Transverse colon (tissue), 4 donors: ENCODE measurements around the gene KRTAP10-6. TPM values are rescaled to one million over a fixed set of nuclear protein-coding genes. Genes with fewer than 3 reads are reported as not detected.

ENCODE experiments used
- DNase-seq: peaks from one replicate; pipeline ENCODE4 v3.0.0-alpha.2; 2019
- H3K27ac ChIP-seq, 4 donors: fragments of 200-600 bp; sonication (generic); 2 replicates each; pipeline ENCODE4 v1.5.1; 2016 to 2018; ENCODE audit warnings: inconsistent platforms in 4 of 4
- H3K27me3 ChIP-seq: fragments of 200-600 bp; sonication (generic); 2 replicates; pipeline ENCODE4 v1.5.1; 2017; ENCODE audit warnings: inconsistent platforms
- H3K36me3 ChIP-seq, 4 donors: fragments of 200-600 bp; sonication (generic); 2 replicates each; pipeline ENCODE4 v1.5.1; 2017 to 2019; ENCODE audit warnings: inconsistent platforms in 4 of 4
- H3K4me1 ChIP-seq, 4 donors: fragments of 200-600 bp; sonication (generic); 2 replicates each; pipeline ENCODE4 v1.5.1; 2017 to 2020; ENCODE audit warnings: inconsistent platforms in 4 of 4
- H3K4me3 ChIP-seq, 4 donors: fragments of 200-600 bp; sonication (generic); 1 replicate in 1 of 4; 2 replicates in 3 of 4; pipeline versions ENCODE4 v1.5.1 to v1.6.1; 2017 to 2019; ENCODE audit warnings: inconsistent platforms in 4 of 4
- H3K9me3 ChIP-seq, 2 donors: fragments of 200-600 bp; sonication (generic); 2 replicates each; pipeline ENCODE4 v1.5.1; 2017 to 2019; ENCODE audit warnings: inconsistent platforms in 2 of 2
- CTCF ChIP-seq, 5 experiments: fragments of 200-600 bp in 3 of 5; fragments of 450-650 bp in 2 of 5; sonication (generic) in 3 of 5; IDR thresholded peaks; 1 replicate in 2 of 5; 2 replicates in 3 of 5; pipeline ENCODE4 v1.5.1; 2016 to 2017; ENCODE audit warnings: antibody characterized with exemption in 5 of 5, inconsistent platforms in 3 of 5, mild to moderate bottlenecking in 2 of 5, moderate library complexity in 1 of 5
- EP300 ChIP-seq: sonication (generic); formaldehyde crosslinking; IDR thresholded peaks from one replicate; pipeline ENCODE4 v1.6.1; 2017; ENCODE audit warnings: antibody characterized with exemption, low read depth
- POLR2A ChIP-seq: fragments of 450-650 bp; IDR thresholded peaks from one replicate; pipeline ENCODE4 v1.6.1; 2016; ENCODE audit warnings: antibody characterized with exemption, mild to moderate bottlenecking, moderate library complexity
- POLR2AphosphoS5 ChIP-seq, 3 donors: sonication (generic); formaldehyde crosslinking; IDR thresholded peaks; one replicate each; pipeline ENCODE4 v1.6.1; 2016; ENCODE audit warnings: antibody characterized with exemption in 3 of 3
- WGBS, 2 donors: methylation state at CpG; one replicate each; pipeline ENCODE4 v1.1.5; 2018; ENCODE audit warnings: low coverage in 1 of 2; 5-methylcytosine and 5-hydroxymethylcytosine counted together
- in situ Hi-C, 4 donors: fragments of 200-750 bp; cut with MboI; loops; one replicate each; pipeline versions ENCODE4 v1.15.0 to v1.15.1; 2017; ENCODE audit warnings: low sequenced_read_pairs in 3 of 4, low pct_ligation_motif_present in 1 of 4, low pct_unique_long_range_greater_than_20kb in 1 of 4
- intact Hi-C: fragments of 100-400 bp; cut with DNase I; formaldehyde crosslinking; loops from one replicate; pipeline ENCODE4 v1.15.1; 2023; ENCODE audit warnings: low total_unique reads
- total RNA-seq, 4 donors: library from RNA; depleted of rRNA; stranded (reverse); fragments of >200 nt; gene quantifications; one replicate each; pipeline ENCODE4 v1.1.0, GENCODE V29; 2016

KRTAP10-6 gene
- total RNA-seq, 4 donors from 2014 or later = not detected

GRCh38 chr21:44589586-44590305, 2.6 kb downstream of the KRTAP10-6 start:
- 77 to 100% methylated on average over 1 to 24 of the region's 24 CpGs for WGBS, 2 donors
- H3K27me3 ChIP-seq = peaks cover 55% of the 10 kb centered on the region
- in situ Hi-C loops = loop anchor here in 2 of 4 donors (25.0 kb wide), 1 partner anchor 98 kb away; the partner anchor contains the start of genes KRTAP10-12 (in 2 of the 2) and KRTAP12-1 (in 2 of the 2)

GRCh38 chr21:44589094-44589493, 3.2 kb downstream of the KRTAP10-6 start:
- in situ Hi-C loops = loop anchor here in 2 of 4 donors (25.0 kb wide), 1 partner anchor 98 kb away; the partner anchor contains the start of genes KRTAP10-12 (in 2 of the 2) and KRTAP12-1 (in 2 of the 2)
- Histone ChIP-seq H3K4me3 (no peak overlapping the region), H3K27ac (no peak overlapping the region), H3K36me3 (no peaks in the 10 kb centered on the region), H3K27me3 (peaks cover 54% of the 10 kb centered on the region), H3K9me3 (no peaks in the 10 kb centered on the region), H3K4me1 (no peaks in the 10 kb centered on the region)
- WGBS, 2 donors = 86 to 100% methylated on average over 1 to 2 of the region's 2 CpGs
- intact Hi-C loops = no loop called here
- no peak for DNase-seq
- TF ChIP-seq POLR2A (no peak), EP300 (no peak), POLR2AphosphoS5 (IDR thresholded peaks at IDR 0.05) (no peak), CTCF (IDR thresholded peaks at IDR 0.05) (no peak)

More at GRCh38 chr21:44589586-44590305, 2.6 kb downstream of the KRTAP10-6 start:
- no peaks in the 10 kb centered on the region for H3K9me3 ChIP-seq
- H3K27ac ChIP-seq = no peak overlapping the region
- TF ChIP-seq EP300 = no peak
- TF ChIP-seq POLR2AphosphoS5 (IDR thresholded peaks at IDR 0.05) = no peak
- no peak for TF ChIP-seq POLR2A
- TF ChIP-seq CTCF (IDR thresholded peaks at IDR 0.05) = no peak
- no peaks in the 10 kb centered on the region for H3K4me1 ChIP-seq
- no peak overlapping the region for H3K4me3 ChIP-seq
- intact Hi-C loops = no loop called here
- no peak for DNase-seq
- no peaks in the 10 kb centered on the region for H3K36me3 ChIP-seq

- TF ChIP-seq CTCF (IDR thresholded peaks at IDR 0.05) = no peak
- TF ChIP-seq POLR2A = no peak
- TF ChIP-seq EP300 = no peak
- TF ChIP-seq POLR2AphosphoS5 (IDR thresholded peaks at IDR 0.05) = no peak
- WGBS, 2 donors = 82% methylated on average over 3 of the region's 3 CpGs; no CpG with 5 or more reads in 1 of the 2 donors
- peaks cover 7 to 9% of the 10 kb centered on the region in 2 donors for H3K9me3 ChIP-seq
- intact Hi-C loops = no loop called here
- peaks cover 31% of the 10 kb centered on the region for H3K27me3 ChIP-seq
- H3K4me3 ChIP-seq = no peak overlapping the region
- no peaks in the 10 kb centered on the region for H3K4me1 ChIP-seq
- DNase-seq = no peak
- no peaks in the 10 kb centered on the region for H3K36me3 ChIP-seq
- in situ Hi-C loops = loop anchor here in 2 of 4 donors (25.0 kb wide), 1 partner anchor 101 kb away; the partner anchor contains the start of genes KRTAP10-12 (in 2 of the 2) and KRTAP12-1 (in 2 of the 2)
- no peak overlapping the region for H3K27ac ChIP-seq
Observed at GRCh38 chr21:44585892-44586291, 6.4 kb downstream of the KRTAP10-6 start.

DNA sequence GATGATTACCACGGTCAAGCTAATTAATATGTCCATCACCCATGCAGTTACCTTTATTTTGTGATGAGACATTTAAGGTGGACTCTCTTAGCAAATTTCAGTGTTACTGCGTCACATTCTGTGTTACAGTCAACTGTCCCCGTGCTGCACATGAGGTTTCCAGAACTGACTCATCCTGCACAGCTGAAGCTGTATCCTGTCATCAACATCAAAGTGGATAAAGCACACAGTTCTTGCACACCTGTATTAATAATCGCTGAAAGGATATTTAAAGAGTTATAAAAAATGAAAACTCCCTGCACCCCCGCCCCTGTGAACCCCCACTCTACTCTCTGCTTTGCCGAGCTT, 8.5 kb downstream of the KRTAP10-6 start:
- WGBS, 2 donors = 72 to 74% methylated on average over 5 to 6 of the region's 6 CpGs
- intact Hi-C loops = no loop called here
- Histone ChIP-seq H3K27me3 (peaks cover 17% of the 10 kb centered on the region), H3K4me3 (no peak overlapping the region), H3K9me3 (peaks cover 9 to 12% of the 10 kb centered on the region in 2 donors), H3K27ac (no peak overlapping the region), H3K4me1 (no peaks in the 10 kb centered on the region), H3K36me3 (no peaks in the 10 kb centered on the region)
- in situ Hi-C loops = loop anchor here in 2 of 4 donors (25.0 kb wide), 1 partner anchor 104 kb away; the partner anchor contains the start of genes KRTAP10-12 (in 2 of the 2) and KRTAP12-1 (in 2 of the 2)
- DNase-seq = no peak
- no peak for TF ChIP-seq CTCF (IDR thresholded peaks at IDR 0.05)
- no peak for TF ChIP-seq POLR2A
- TF ChIP-seq POLR2AphosphoS5 (IDR thresholded peaks at IDR 0.05) = no peak
- TF ChIP-seq EP300 = no peak
